GM18526 (cell line): Measurements from ENCODE around the gene ZCCHC24.

Experiments used
- POLR2A ChIP-seq: IDR thresholded peaks from 3 replicates; pipeline ENCODE4 v1.6.1; 2011; ENCODE audit not compliant: insufficient read length; ENCODE audit errors: extremely low read depth

ZCCHC24 gene

GRCh38 chr10:79405995-79406515 is 39.4 kb downstream of the ZCCHC24 start:
- TF ChIP-seq POLR2A = no peak

- TF ChIP-seq POLR2A = no peak
Measured at GRCh38 chr10:79405221-79405994, 40.0 kb downstream of the ZCCHC24 start.

- no peak for TF ChIP-seq POLR2A
Measured at GRCh38 chr10:79404690-79405131, 40.7 kb downstream of the ZCCHC24 start.

- no peak for TF ChIP-seq POLR2A
Measured at GRCh38 chr10:79404231-79404609, 41.2 kb downstream of the ZCCHC24 start.

GRCh38 chr10:79403441-79404230 is 41.8 kb downstream of the ZCCHC24 start:
- TF ChIP-seq POLR2A = no peak

GRCh38 chr10:79402951-79403350 is 42.5 kb downstream of the ZCCHC24 start:
- TF ChIP-seq POLR2A = no peak

- TF ChIP-seq POLR2A = no peak
Measured at GRCh38 chr10:79402625-79402946, 42.8 kb downstream of the ZCCHC24 start.

GRCh38 chr10:79401015-79401921 is 44.2 kb downstream of the ZCCHC24 start:
- no peak for TF ChIP-seq POLR2A

- no peak for TF ChIP-seq POLR2A
Measured at GRCh38 chr10:79400146-79401004, 45.0 kb downstream of the ZCCHC24 start.

- no peak for TF ChIP-seq POLR2A
Measured at GRCh38 chr10:79399223-79399831, 46.1 kb downstream of the ZCCHC24 start.

- no peak for TF ChIP-seq POLR2A
Measured at GRCh38 chr10:79398642-79399041, 46.8 kb downstream of the ZCCHC24 start.

GRCh38 chr10:79397575-79398303 is 47.7 kb downstream of the ZCCHC24 start:
- no peak for TF ChIP-seq POLR2A

- no peak for TF ChIP-seq POLR2A
Measured at GRCh38 chr10:79397051-79397450, 48.4 kb downstream of the ZCCHC24 start.
